Breast epithelium (tissue), 3 donors: Measurements from ENCODE around the gene SLC25A17.

Experiments used
- POLR2AphosphoS5 ChIP-seq, 3 donors: sonication (generic); formaldehyde crosslinking; IDR thresholded peaks; one replicate each; pipeline ENCODE4 v1.6.1; 2017; ENCODE audit warnings: antibody characterized with exemption in 3 of 3
- TF ChIP-seq, protein P1 (sequence below), 3 donors: fragments of 450-650 bp; IDR thresholded peaks; one replicate each; pipeline ENCODE4 v1.5.1; 2016 to 2017; ENCODE audit warnings: antibody characterized with exemption in 3 of 3, mild to moderate bottlenecking in 3 of 3, moderate library complexity in 3 of 3

- no peak for TF ChIP-seq POLR2AphosphoS5 (IDR thresholded peaks at IDR 0.05)
- TF ChIP-seq, protein P1, sequence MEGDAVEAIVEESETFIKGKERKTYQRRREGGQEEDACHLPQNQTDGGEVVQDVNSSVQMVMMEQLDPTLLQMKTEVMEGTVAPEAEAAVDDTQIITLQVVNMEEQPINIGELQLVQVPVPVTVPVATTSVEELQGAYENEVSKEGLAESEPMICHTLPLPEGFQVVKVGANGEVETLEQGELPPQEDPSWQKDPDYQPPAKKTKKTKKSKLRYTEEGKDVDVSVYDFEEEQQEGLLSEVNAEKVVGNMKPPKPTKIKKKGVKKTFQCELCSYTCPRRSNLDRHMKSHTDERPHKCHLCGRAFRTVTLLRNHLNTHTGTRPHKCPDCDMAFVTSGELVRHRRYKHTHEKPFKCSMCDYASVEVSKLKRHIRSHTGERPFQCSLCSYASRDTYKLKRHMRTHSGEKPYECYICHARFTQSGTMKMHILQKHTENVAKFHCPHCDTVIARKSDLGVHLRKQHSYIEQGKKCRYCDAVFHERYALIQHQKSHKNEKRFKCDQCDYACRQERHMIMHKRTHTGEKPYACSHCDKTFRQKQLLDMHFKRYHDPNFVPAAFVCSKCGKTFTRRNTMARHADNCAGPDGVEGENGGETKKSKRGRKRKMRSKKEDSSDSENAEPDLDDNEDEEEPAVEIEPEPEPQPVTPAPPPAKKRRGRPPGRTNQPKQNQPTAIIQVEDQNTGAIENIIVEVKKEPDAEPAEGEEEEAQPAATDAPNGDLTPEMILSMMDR (IDR thresholded peaks at IDR 0.05), result no peak
Observed at GRCh38 chr22:40728731-40729189, 90.4 kb downstream of the SLC25A17 start.
